HG03097 (cell line): ENCODE results near the gene ITSN2.
A peak's percentile ranks its signal among the peaks of the same experiment; 100 is the strongest.
"Not testable (repeated sequence)": the region's sequence is repeated elsewhere in the genome, so short reads cannot be mapped to it uniquely, and the experiment has no call there.

Experiments
- ATAC-seq: cut with Tn5 transposase; IDR thresholded peaks from one replicate; pipeline ENCODE4 v1.9.1; 2021; ENCODE audit not compliant: unreplicated experiment, low FRiP score

Gene ITSN2

GRCh38 chr2:24365051-24365450, 4.7 kb upstream of the ITSN2 start:
- ATAC-seq, result no peak

- ATAC-seq, result no peak
Measured at GRCh38 chr2:24363301-24363700, 3.0 kb upstream of the ITSN2 start.

GRCh38 chr2:24362253-24362652, 1.9 kb upstream of the ITSN2 start:
- no peak for ATAC-seq

- no peak for ATAC-seq
Measured at GRCh38 chr2:24360963-24361330, 611 bp upstream of the ITSN2 start.

GRCh38 chr2:24359129-24360049, 947 bp downstream of the ITSN2 start:
- no peak for ATAC-seq

GRCh38 chr2:24357767-24358166, 2.6 kb downstream of the ITSN2 start:
- ATAC-seq, result not testable (repeated sequence)

GRCh38 chr2:24357115-24357514, 3.2 kb downstream of the ITSN2 start:
- ATAC-seq, result not testable (repeated sequence)

- no peak for ATAC-seq
Measured at GRCh38 chr2:24354957-24355356, 5.4 kb downstream of the ITSN2 start.

GRCh38 chr2:24354395-24354794, 5.9 kb downstream of the ITSN2 start:
- ATAC-seq, result no peak

GRCh38 chr2:24353973-24354372, 6.4 kb downstream of the ITSN2 start:
- ATAC-seq, result no peak

GRCh38 chr2:24353364-24353763, 7.0 kb downstream of the ITSN2 start:
- no peak for ATAC-seq

GRCh38 chr2:24352664-24353063, 7.7 kb downstream of the ITSN2 start:
- ATAC-seq, result no peak

GRCh38 chr2:24351981-24352380, 8.4 kb downstream of the ITSN2 start:
- no peak for ATAC-seq

- ATAC-seq, result no peak
Measured at GRCh38 chr2:24351627-24351938, 8.8 kb downstream of the ITSN2 start.

GRCh38 chr2:24350826-24351626, 9.3 kb downstream of the ITSN2 start:
- ATAC-seq, result no peak

- ATAC-seq, result no peak
Measured at GRCh38 chr2:24349097-24349496, 11.2 kb downstream of the ITSN2 start.

GRCh38 chr2:24345937-24346336, 14.4 kb downstream of the ITSN2 start:
- no peak for ATAC-seq

- ATAC-seq, result peak; percentile 64
Measured at GRCh38 chr2:24343225-24343882, 17.0 kb downstream of the ITSN2 start.

- no peak for ATAC-seq
Measured at GRCh38 chr2:24342110-24342910, 18.0 kb downstream of the ITSN2 start.

GRCh38 chr2:24339856-24340262, 20.5 kb downstream of the ITSN2 start:
- ATAC-seq, result no peak
